HG03108 (cell line): ENCODE measurements around the gene NEGR1.

Experiments used
- ATAC-seq: cut with Tn5 transposase; IDR thresholded peaks from one replicate; pipeline ENCODE4 v1.9.1; 2021; ENCODE audit warnings: moderate library complexity; ENCODE audit not compliant: unreplicated experiment

The NEGR1 gene

DNA sequence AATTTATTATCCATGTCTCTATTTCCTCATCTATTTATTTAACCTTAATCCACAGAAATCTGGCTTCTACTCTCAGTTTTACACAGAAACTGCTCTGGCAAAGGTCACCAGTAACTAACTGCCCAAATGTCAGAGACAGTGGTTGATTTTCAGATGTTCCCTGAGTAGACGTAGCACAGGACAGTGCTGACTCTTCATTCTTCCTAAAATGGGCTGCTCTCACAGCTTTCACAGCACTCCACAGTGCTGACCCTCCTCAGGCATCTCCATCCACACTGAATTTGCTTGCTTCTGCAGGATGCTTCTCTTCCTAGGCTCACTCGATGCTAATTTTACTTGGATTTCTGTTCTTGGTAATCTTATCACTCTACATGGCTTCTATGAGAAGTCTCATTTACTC is 693.3 kb downstream of the NEGR1 start:
- ATAC-seq, result no peak

DNA sequence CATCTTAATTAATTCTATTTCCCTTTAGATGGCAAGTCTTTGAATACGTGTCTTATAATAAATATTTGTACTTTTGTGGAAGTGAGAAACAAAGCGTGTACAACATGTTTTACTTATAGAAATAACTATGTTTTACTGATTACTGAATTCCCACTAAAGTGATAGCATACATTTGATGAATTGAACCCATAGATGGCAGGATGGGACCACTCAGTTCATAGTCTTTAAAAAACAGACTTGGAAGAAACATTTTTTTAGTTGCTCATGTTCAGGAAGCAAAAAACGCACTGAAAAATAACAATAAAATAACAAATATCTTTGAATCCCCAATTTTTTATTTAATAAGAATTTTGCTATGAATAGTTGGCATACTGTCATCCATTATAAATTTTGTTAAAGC is 694.4 kb downstream of the NEGR1 start:
- no peak for ATAC-seq

DNA sequence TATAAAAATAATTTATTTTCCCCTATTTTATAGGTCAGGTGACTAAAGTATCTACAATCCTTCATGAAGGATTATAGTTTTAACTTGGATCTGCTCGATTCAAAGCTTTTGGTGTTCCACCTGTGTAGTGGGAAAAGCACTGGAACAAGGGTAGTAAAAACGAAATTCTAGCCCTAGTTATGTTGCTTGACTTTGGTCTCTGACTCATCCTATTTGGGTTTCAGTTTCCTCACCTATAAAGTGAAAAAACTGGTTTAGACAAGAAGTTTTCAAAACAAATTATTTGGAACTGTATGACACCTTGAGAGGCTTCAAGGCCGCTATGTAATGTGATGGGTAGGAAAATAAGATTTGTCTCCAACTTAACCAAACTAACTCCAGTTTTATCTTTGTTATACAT is 696.3 kb downstream of the NEGR1 start:
- no peak for ATAC-seq

DNA sequence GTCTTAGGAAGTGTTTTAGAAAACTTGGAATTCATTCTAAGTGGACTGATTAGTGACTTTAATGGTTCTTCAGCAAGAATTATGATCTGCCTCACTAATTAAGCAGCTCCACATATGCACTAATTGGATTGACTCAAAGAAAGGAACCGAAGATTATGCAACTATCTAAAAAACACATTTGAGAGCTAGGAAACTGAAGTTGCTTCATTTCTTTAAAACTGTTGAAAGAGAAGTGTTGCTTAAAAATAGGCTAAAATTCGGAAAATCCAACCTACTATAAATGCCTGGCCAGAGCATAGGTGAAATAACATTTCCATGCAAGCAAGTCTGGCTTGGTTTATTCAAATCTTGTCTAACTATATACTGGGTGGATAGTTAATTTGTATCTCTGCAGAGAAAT is 698.6 kb downstream of the NEGR1 start:
- no peak for ATAC-seq

DNA sequence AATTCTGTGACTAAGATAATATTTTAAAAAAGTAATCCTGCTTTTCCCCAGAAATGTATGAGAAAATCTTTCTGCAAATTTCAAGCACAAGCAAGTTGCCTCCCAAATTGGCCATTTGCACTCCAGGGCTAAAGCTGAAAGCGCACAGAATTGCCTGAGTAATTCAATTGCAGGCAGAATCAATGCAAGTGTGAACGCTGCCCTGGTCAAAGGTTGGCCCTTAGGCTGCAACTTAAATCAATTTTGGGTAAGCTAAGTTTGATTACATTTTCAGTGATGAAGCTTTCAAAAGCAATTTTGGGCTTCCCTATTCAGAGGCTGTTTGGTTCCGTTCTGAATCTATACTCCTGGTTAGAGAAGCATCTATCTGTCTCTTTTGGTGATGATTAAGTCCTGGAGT is 699.7 kb downstream of the NEGR1 start:
- no peak for ATAC-seq

DNA sequence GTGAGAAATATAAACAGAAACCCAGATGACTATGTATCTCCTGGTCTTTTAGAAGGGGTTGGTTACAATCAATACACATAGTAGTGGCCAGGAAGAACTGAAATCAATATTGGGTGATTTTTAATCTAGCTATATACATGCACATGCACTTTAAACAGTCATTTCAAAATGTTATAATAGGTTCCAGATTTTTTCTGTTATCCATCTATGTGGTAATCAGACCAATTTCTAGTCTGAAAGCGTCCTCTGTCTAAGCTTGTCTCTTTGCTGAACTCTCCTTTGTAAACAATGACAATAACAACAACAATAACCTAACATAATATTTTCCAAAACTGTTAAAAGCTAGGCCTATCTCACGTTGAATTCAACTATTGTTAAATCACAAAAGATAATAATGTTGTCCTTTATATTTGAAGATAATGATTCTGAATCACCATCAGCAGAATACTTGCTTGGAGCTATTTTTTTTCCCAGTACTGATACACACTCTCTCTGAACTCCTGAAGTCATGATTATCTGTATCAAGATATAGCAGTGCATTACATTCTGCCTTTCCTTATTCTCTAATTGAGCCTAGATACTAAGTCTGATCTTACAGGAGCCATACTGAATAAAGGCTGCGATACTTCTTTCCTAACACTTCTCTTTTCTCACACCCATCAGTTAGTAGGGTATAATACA is 704.7 kb downstream of the NEGR1 start:
- no peak for ATAC-seq

DNA sequence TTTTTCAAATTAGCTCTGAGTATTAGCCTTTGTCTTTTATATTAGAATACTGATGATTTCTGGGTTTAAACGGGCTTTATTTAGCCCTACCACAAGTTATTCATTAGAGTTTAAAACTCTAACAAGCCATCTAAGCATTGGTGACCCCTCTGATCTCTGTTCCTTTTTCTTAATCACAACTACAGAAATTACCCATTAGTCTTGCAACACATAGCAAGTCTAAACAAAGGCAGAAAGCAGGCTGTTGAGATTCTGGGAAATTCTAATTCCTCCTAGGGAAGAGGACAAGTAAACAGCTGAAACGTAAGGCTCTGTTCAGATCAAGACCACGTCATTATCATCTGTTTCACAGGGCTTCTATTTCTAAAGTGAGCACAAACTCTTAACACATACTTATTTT is 710.3 kb downstream of the NEGR1 start:
- no peak for ATAC-seq

DNA sequence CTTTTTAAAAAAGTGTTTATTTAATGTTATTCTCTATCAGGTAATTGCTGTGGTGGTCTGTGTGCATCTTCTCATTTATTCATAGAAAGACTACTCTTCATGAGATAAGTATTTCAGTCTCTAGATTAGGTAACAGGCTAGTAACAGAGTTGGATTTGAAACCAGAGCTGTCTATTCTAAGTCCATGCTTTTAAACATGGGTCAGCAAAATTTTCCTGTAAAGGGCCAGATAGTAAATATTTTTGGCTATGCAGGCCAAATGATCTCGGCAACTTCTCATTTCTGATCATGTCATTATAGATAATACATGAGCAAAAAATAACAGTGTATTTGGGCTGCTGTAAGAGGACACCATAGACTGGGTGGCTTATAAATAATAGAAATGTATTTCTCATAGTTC is 715.9 kb downstream of the NEGR1 start:
- no peak for ATAC-seq

DNA sequence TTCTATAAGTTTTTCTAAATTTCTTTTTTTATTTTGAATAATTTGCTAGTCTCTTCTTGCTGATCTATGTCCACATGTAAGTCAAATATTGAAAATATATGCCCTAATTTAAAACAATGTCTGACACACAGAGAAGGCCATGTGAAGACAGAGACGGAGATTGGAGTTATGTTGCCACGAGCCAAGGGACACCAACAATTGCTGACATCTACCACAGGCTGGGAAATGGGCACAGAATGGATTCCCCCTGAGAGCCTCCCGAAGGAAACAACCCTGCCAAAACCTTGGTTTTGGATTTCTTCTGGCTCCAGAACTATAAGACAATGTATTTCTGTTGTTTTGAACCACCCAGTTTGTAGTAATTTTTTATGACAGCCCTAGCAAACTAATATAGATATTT is 716.5 kb downstream of the NEGR1 start:
- no peak for ATAC-seq

DNA sequence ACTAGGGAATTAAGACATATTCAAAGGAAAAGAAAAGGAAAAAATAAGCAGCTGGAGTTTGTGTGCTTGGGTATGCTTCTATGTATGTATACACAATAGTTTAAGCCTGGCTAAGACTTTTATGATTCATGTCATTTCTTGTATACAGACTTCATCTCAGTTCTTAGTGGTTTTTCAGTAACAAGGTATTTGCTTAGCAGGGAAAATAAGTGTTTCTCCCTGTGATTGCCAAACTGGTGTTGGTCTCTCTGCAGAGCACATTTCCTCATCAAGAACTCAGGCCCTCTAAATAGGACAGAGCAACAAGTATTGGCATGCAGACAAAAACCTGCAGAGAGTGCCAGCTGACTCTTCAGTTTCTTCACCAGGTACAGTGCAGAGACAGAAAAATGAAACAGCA is 717.1 kb downstream of the NEGR1 start:
- no peak for ATAC-seq

DNA sequence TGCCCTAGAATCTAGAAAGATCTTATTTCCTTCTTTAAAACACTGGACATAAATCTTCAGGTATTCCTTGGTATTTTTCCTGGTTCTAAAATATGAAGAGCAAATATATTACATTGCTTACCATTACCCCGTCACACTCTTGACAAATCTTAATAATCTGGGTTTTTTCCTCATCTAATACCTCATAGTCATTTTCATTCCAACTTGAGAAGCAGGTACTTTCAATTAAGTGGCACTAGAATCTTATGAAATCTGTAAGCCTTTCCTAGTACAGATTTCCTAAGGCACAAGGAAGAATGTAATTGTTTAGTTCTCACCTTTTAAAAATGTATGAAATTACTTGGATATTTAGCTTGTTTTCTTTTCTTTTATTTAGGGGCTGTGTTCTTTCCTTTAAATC is 720.0 kb downstream of the NEGR1 start:
- no peak for ATAC-seq

DNA sequence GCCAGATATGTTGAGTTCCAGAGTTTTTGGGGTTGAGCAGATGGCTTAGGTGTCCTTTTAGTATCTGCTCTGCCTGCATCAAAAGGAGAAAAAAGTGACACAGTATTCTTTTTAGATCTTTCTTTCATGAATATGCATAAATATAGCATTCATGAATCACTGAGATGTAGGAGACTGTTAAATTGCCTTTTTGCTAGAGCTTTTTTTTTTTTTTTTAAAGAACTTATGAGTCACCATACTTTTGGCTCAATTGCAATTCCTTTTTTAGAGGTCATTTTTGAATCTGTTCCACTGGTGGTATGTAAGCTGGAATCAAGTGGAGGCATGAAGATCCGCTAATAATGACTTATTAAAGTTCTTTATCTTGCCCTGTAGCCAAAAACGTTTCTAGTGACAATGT is 720.6 kb downstream of the NEGR1 start:
- no peak for ATAC-seq

DNA sequence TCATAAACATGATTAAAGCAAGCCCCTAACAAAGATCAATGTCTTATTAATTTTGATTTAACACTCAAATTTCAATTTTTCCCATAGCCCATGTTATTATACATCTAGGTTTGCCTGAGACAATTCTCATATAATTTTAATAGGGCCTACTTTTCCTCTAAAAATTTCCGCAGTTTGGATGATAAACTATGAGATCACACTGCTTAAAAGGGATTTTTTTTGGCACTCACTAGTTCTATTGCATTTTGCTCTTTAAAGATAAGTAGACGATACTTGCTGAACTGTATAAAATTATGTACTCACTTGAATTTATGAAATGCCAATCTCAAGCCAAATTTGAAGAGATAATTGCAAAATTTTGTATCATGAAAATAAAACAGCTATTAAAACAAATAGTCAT is 721.1 kb downstream of the NEGR1 start:
- ATAC-seq, result no peak

DNA sequence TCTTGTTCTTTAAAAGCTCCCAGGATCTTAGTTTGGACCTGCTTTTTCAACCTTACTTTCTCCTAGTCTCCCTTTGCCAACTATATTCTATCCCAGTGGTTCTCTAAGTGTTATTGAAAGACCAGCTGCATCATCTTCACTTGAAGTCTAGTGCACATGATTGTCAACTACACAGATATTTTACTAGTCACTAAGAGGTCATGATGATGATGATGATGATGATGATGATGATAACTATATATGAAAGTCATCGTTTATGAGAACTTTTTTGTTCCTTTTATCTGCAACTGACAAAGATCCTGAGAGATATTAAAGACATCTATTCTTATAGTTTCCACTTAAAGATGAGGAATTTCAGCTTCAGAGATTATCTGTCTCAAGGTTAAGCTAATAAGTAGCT is 722.5 kb downstream of the NEGR1 start:
- no peak for ATAC-seq

DNA sequence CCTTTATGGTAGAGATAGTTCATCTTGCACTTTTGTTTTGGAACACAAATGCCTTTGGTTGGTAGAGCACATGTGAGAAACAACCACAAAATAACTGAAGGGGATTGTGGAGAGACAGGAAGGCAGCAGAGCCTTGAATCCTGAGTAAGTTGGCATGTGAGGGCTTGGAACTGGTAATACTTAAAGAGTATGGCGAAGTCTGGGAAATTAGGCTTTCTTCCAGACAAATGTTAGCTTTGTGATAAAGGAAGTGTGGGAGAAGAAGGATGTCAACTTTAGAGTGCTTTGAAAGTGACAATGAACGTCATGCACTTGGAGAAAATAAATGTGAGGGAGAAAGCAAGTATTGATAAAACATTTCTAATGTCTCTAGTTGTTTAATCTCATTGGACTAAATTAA is 725.2 kb downstream of the NEGR1 start:
- no peak for ATAC-seq

DNA sequence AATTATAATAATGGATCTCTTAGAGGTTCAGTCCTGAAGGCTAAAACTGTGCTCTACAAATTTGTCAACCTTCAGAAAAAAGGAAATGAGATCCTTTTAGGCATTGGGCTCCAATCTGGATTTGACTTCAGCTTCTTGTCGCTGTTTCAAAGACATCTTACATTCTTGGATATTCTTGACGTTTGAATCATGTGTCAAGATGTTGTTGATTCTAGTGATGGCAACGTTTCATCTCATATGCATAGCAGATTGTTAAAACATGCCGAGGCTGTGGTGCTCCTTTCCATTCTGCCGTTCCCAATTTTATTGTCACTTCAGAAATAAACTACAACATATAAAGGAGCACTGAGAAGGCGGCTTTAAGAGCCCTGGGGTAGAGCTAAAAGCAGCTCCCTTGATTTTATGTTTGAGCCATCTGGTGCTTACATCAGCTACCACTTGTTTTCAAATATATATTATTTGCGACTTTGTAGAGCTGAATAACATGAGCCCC is 733.9 kb downstream of the NEGR1 start:
- ATAC-seq, result no peak

DNA sequence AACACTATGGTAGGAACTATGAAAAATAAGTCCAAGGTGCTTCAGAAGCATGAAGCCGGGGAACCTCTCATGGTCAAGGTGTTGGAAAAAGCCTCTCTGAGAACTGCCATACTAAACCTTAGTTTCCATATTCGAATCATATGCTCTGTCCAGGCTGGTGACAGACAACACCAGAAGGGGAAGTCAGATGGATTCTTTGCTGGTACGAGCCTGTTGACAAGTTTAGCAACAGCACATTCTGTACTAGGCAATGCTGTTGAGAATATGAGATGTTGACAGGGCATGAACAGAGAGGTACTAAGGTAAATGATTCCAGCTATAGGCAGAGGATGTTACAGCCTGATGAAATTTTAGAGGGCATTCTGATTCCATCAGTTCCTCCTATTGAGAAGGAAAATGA is 740.2 kb downstream of the NEGR1 start:
- no peak for ATAC-seq

DNA sequence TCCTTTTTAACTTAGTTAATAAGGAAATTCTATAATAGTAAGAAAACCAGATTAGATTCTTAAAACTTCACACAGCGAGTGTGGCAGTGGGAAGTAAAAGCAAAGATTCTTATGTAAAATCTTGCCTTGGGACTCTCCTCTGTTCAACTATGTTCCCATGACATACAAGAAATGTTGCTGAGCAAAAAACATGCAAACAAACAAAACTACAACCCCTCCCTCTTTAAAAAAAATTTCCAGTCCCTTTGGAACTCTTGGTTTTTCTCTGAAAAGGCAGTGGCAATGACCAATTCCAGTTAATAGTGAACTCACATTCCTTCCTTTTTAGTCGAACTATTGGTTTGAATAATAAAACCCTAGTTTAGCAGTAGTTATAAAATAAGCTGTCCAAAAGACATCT is 748.4 kb downstream of the NEGR1 start:
- ATAC-seq, result no peak

DNA sequence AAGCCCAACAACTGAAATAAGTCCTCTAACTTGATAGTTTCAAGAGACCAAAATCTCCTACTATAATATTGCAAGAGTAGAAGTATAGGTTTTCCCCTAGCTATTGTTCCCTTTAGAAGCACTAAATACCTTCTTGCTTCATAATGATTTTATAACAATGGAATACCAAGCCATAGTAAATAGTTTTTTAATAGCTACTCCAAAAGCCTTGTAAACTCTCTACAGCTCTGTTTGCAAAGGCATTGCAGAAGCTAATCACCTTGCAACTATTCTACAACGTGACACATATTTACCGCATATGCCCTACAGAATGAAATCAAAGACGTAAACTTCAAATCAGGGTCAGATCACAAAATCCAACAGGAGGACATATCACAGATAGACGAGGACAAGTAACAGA is 750.0 kb downstream of the NEGR1 start:
- no peak for ATAC-seq

DNA sequence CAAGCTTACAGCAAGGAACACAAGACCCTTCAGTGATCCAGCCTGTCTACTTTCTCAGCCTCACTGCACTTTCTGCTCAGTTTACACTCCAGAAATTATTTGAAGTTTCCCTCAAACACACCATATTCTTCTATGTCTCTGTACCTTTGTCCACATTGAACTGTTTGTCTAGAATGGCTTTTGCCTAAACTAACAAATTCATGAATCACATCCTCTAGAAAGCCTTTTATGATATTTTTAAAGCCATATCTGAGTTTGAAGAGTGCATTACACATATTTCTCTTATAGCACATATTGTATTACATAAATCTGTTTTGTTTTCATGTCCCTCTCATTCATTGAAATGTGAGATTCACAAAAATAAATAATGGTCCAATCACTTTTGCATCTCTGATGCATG is 755.5 kb downstream of the NEGR1 start:
- no peak for ATAC-seq

DNA sequence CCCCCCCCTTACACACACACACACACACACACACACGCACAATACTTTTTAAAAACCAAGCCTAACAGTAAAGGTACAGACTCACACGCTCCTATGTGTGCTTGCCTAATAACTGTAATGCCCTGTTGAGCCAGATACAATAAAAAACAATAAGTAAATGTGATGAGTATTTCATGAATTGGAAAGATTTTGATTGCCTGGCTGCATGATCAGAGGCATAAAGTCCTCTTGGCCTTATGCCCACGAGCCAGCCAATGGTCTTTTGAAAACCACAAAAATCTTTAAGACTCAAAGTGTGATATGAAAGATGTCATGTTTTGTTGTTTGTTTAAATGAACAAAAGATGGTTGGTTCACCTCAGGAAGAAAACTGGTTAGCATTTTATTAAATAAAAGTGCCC is 759.6 kb downstream of the NEGR1 start:
- no peak for ATAC-seq

DNA sequence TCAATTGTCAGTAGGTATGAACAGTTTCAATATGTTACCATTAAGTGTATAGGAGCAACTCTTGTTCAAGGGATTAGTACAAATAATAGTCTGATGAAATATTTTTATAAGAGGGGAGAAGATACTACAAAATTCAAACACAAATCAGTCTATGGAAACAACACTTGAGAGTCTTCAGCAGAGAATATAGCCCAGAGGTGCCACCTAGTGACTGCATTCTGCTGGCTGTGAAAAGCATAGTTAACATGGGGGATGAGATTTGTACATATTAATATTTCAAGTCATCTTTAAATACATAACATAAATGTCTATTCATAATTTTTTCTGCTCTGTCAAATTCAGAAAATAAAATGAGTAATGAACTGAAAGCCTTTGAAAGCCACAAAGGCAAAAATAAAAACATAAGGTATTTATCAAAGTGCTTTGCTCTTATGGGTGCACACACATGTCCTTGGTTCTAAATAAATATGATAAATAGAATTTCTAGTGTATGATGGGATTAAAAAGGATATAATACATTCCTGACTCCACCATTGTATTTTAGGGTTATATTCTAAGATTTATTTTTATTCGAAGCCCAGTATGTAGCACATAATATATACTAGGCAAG is 760.6 kb downstream of the NEGR1 start:
- ATAC-seq, result no peak

DNA sequence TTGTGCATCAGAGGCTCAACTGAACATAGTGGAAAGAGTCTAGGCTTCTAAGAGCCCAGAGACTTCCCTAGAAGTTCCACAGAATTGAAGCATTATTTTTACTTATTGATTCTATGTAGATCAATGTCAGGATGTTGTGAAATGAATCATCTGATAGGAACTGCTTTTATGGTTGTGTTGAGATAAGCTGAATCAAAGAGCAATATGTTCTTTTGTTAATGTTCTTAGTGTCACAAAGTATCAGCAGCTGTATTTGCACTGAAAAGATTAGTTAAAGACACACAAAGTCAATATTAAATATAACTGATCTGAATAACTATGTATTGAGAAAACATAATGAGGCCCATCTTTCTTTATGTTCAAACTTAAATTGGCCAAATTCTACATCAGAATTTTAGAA is 770.8 kb downstream of the NEGR1 start:
- no peak for ATAC-seq
